Measurements from ENCODE around the gene ZFYVE16. TPM values are rescaled to one million over a fixed set of nuclear protein-coding genes. Genes with fewer than 3 reads are reported as not detected.

The ZFYVE16 gene
- total RNA-seq, 2 donors from 2014 or later = 19.3 to 25.6 TPM

Other genes with a start within 250 kb of the ZFYVE16 start
- gene SERINC5, start 152.0 kb upstream of the ZFYVE16 start, total RNA-seq = 1 to 10 TPM; 6.4 to 7.4 TPM
- gene SPZ1, start 88.1 kb upstream of the ZFYVE16 start, total RNA-seq = not detected
- gene FAM151B, start 80.0 kb downstream of the ZFYVE16 start, total RNA-seq = under 1 TPM in 1 of 2 donors, not detected in 1; 0.12 TPM
- gene ANKRD34B, start 162.2 kb downstream of the ZFYVE16 start, total RNA-seq = not detected
- 10 to 100 TPM; 13.7 to 25.9 TPM for gene MSH3, start 246.6 kb downstream of the ZFYVE16 start, total RNA-seq
- 10 to 100 TPM; 29.2 to 73.8 TPM for gene DHFR, start 246.9 kb downstream of the ZFYVE16 start, total RNA-seq